ENCODE results near the gene RHOJ.
"Not testable (repeated sequence)": the region's sequence is repeated elsewhere in the genome, so short reads cannot be mapped to it uniquely, and the experiment has no call there.

RHOJ gene

DNA sequence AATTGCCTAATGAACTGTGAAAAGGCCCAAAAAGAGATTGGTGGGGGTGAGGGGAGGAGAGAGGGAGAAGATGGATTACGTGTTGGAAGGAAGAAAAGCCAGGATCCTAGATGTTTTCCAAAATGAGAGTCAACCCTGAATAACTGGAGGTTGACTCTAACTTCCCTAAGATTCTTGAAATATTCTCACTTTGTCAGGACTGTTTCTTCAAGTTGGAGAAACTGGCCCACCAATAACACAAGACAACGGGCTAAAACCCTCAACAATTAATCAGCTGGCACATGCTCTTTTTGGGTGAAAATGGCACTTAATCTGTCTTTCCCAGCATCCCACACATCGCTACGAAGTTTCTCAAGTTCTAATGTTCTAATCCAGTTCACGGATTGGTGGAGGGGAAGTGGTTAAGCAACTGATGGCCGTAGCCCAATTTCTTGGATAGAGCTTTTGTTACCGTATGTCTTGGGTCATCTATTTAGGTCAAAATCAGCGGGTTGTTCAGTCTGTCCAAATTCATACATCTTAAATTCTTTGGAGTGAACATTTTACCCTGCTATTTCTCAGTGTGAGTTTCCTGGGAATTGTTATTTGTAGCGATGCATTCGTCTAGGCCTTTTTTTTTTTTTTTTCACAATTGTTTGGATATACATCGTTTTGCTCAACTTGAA, 65.5 kb downstream of the RHOJ start:
- DNase-seq: no peak

DNA sequence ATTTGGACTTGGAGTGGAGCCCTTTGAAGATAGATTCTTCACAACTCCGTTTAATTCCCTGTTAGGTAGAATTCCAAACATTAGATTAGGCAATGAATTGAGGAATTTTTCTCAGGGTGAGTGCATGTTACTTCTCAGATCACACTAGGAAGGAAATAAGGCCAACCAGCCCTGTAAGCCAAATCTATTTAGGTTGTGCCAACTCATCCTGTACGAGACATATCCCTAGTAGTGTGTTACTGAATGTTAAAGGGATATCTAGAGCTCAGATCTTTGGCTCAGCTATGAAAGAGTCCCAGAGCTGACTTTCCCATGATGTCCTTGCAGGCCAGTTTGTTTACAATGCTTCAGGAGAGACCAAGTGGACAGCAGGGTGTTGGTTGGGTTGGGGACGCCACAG, 68.9 kb downstream of the RHOJ start:
- no peak for DNase-seq

DNA sequence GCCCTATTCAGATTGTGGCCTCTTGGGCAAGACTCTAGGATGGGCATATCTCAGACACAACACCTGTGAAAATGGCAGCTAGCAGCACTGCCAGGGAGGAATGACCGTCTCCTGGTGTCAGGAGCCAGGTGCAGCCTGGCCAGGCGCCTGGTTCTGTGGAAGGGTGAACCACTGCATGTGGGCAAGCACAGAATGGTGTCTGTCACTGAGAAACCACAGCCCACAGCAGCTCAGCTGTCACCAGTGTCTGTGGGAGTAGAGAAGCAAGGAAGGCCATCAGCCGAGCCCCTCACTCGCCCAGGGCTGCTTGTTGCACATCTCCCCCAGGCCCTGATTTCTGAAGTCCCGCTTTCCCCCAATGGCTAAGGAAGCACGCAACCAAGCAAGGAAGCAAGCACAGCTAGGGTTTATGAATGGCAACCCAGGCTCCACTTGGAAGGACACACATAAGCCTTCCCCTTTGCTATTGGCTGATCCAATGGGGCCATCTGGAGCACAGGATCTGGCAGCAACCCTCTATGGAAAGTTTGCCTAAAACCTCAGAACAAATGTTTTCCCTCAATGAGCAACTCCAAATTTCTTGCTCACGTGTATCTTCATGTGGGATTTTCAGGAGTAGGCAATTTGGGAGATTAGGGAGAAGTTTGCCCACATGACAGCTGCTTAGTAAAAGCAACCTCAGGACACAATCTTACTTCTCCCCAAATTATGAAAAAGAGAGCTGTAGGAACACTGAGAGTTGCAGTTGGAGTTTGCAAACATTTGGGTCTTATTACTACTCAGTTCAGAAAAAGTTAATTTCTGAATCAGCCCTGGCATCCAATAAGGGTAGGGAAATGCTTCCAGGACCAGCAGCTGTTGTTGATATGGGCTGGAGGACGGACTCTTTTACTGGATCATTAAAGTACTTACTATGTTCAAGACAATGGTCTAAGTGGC, 69.7 kb downstream of the RHOJ start:
- no peak for DNase-seq

DNA sequence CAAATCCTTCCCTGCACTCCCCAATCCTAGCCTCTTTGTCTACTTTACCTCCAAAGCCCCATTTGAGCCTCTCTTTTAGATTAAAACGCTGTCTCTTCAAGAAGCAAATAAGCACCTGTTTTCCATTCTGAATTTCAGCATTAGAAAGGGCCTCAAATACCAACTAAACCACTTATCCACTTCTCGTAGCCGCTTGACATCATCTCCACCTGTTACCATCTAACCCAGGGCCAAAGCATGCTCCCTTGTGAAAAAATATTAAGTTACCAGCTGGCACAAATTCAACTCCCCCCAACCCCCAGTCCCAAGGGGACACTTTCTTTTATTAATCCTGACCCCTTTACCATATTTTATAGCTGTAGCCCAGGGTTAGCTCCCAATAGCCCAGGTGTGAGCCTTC, 71.4 kb downstream of the RHOJ start:
- no peak for DNase-seq

DNA sequence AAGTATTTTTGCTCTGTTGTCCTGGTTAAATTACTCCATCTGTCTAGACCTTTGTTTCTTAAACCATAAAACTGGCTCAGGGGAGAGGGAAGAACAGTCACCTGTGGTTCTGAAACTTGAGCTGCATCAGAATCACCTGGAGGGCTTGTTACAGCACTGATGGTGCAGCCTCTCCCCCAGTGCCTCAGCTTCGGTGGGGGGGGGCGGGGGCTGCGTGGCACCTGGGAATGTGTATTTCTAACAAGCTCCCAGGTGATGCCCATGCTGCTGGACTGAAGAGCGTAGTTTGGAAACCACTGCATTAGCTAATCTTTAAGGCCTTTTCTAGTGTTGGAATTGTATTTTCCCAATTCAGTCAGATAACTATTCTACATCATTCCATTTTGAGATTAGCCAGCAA, 71.8 kb downstream of the RHOJ start:
- no peak for DNase-seq

DNA sequence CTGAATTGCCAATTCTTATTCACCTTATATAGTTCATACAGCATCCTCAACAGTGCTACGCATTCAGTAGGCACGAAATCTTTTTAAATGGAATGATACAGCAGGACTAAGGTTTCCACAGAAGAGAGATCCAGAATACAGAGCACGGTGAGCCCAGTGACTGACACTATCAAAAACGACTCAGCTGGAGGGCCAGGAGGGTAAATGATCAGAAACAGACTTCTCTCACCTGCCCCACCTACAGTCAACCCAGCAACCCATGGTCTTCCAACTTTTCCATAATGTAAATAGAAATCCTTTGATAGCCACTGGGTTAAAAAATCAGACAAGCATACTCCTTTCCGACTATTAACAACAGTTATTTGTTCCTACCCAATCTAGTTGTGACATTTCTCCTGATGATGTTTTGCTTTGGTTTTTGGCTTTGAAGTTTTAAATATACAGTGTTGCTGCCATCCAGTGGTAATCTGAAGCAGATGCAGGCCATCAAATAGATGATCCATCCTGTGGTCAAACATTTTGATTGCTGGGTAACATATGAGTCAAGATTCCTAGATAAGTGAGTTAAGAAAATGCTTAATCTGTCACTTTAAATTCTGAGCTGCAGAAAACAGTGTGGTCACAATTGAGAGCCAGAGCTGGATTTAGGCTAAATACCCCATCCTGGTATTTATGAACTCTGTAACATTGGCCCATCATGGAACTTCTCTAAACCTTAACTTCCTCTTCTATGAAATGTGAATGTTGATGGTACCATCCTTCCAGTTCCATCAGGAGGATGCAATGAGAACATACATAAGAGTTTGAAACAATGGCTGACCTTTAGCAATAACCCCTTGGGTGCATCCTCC, 72.5 kb downstream of the RHOJ start:
- no peak for DNase-seq

DNA sequence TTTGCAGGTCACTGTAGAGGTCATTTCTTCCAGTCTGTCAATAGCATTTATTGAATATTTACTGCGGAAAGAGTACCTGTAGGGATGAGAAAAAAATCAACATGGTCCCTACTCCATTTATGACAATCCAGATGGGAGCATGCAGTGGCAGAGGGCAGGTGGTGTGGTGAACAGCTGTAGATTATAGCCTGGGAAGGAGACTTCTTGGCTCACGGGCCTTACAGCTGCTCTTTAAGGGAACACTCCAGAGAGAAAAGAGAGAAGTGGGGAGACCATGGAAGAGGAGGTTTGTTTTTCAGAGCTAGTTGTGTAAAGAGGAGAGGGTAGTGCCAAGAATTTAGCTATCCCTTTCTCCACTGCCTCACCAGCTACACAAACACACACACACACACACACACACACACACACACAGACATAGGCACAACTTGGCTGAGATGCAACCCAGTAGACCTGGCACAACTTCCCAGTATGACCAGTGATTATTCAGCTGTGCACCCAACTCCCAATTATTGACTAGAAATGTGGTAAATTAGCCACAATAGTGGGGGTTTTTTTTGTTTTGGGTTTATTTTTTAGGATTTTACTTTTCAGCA, 73.4 kb downstream of the RHOJ start:
- no peak for DNase-seq

DNA sequence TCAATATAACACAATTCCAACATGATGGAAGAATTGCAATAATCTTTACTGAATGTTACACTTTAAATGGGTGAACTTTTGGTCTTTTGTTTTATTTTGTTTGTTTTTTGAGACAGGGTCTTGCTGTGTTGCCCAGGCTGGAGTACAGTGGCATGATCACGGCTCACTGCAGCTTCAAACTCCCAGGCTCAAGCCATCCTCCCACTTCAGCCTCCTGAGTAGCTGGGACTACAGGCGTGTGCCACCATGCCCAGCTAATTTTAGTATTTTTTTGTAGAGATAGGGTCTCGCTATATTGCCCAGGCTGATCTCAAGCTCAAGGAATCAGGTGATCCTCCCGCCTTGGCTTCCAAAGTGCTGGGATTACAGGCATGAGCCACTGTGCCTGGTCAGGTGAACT, 75.7 kb downstream of the RHOJ start:
- DNase-seq: not testable (repeated sequence)

DNA sequence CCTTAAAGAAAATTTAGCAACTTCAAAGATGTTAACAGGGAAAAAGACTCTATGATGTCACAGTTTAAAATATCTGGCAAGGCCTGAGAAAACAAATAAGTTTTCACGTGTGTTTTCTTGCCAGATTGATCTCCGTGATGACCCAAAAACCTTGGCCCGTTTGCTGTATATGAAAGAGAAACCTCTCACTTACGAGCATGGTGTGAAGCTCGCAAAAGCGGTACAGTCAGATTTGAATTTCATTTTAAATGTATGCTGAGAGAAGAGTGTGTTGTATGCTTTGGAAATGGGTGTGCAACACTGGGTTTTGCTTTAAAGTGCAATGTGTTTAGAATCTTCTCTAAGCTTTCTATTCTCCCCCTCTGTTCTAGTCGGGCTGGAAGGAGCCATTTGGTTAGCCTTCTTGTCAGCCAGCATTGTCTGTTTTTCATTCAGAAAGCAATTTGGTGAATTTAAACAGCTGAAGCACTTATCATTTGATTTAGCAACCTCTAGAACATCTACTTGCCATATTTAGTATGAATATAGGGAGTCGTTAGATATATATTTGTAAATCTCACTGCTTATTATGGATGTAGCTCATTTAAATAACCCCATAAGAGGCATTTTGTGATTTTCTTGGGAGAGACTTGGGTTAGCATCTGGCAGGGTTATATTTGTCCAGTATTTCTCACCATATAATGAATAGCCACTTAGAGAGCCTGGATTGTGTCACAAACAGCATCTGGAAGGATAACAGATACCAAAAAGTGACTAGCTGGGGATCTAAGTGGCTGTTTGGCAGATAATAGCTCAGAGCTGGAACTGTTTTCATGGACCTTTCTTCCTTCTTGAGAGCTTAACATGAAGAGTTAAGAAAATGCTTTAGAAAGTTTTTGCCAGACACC, 79.0 kb downstream of the RHOJ start:
- no peak for DNase-seq

DNA sequence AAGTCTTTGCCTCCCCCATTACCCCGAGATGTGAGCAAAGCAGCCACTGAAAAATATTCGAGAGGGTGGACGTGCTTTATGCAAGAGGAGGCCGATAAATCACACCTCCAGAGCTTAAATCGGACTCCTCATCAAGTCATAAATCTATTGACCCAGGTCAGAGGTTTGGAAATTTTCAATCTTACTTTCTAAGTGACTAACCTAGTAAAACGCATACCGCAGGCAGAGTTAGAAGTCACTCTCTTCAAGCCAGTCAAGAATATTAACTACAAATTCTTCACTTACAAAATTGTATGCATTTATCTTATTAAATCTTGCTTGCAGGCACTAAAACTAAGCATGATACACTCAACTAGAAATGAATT, 79.6 kb downstream of the RHOJ start:
- DNase-seq: no peak

DNA sequence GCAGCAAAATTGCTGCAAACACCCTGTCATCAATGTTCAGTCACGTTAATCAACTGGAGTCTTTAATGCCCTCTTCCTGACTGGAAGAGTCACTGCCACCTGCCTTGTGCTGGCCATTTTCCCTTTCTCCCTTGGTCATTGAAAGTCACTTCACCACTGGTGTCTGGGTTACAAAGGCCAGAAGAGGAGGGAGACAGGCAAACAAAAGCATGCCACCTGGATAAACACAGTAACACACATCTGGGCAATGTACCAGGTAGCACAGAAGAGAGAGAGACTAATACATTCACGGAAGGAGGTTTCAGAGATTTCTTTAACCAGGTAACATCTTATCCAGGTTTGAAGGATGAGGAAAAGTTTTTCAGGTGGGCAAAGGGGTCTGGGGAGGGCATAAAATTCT, 81.8 kb downstream of the RHOJ start:
- no peak for DNase-seq

DNA sequence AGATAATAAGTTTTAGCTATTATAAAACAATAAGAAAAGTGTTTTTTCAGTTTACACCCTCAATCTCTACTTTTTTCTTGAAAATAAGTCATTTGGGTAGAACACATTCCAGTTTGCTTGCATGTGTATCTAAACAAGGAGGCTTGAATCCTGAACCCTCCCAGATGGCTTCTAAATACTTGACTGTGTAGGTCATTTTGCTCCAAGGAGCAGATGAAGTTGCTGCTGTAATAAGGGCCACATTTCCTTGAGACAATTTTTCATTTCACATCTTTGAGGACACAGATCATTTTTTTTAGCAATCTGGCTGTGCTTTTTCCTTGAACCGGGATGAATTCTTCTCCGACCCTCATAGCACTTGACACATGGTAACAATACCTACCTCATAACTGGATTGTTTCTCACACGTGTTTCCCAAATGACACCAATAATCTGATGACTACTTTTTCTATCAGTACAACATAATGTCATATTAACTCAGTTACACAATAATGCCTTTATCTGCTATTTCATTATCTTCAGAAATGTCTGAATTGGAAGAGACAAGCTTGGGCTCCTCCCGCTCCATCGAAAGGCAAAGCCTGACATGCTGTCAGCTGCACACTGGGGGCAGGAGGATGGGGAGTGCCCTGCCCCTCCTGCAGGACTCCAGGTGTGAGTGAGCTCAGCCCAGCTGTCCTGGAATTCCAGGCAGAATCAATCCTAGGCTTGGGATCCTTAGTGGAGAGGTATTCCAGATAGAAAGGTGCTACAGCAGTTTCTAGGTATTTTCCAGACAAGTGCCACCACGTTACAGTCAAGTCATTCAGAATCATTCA, 83.6 kb downstream of the RHOJ start:
- no peak for DNase-seq

DNA sequence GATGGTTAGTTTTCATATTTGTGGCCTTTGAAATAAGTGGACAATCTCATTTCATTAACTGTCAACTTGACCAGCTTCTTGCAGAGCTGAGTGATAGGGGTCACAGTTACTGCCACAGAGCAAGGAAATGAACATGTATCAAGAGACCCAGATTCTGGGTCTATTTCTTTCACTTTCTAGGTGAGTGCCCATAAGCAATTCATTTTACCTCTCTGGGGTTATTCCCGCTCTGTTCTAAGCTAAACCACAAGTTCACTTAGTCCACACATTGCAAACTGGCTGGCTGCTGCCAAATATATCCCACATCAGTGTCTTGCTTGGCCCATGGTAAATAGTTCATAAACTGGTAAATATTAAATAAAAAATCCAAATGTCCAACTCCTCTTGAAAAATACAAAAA, 84.6 kb downstream of the RHOJ start:
- no peak for DNase-seq

DNA sequence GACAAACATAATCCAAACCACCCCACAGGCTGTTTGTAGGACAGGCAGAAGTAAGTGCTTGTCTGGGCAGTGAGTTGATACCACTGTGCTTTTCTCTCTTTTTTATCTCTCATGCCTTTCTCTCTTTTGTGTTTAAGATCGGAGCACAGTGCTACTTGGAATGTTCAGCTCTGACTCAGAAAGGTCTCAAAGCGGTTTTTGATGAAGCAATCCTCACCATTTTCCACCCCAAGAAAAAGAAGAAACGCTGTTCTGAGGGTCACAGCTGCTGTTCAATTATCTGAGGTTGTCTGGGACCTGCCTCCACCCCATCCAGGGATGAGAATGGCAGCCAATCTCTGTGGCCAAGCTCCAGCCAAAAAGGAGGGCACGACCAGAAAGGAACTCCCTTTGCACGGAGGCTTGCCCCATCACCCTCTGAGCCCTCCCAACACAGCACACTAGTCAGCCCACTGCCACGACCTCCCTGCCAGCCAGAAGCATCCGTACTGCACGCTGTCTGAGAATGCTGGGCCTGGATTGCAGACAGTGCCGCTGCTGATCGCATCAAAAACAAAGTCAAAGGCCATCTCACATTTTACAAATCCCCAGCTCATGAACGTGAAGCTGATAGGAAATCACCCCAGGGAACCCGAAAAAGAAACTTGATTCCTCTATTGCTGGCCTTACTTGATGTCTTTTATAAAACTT, 86.6 kb downstream of the RHOJ start:
- no peak for DNase-seq

DNA sequence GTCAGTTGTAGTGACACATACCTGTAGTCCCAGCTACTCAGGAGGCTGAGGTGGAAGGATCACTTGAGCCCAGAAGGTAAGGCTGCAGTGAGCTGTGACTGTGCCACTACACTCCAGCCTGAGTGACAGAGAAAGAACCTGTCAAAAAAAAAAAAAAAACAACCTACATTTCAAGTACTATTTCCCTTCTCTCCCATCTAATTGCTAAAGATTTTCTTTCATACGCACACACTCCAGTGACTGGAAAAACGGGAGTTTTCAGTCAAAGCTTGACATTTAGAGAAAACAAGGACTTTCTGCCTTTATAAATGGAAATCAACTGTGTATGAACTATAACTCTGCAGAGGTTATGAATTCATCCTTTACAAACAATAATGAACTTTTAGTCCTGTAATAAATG, 88.6 kb downstream of the RHOJ start:
- no peak for DNase-seq

DNA sequence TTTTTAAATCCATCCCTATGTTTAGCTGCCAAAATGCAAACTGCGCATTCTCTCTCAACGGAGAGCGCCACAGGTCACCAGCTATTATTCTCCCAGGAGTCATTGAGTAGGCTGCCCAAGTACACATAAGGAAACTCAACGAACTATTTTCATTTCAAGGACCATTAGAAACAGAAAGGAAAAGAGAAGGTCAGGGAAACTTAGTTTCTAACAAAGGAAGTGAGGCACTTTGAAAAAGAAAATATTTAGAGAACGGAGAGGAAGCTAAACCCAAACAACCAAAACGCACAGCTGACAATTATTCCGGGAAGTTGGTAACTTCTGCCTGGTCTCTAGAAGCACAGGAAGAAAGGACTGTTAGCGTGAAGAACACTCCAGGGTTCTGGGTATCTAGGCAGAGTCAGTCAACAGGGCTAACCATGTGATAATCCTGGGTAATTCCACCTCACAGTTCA, 91.0 kb downstream of the RHOJ start:
- DNase-seq: no peak

DNA sequence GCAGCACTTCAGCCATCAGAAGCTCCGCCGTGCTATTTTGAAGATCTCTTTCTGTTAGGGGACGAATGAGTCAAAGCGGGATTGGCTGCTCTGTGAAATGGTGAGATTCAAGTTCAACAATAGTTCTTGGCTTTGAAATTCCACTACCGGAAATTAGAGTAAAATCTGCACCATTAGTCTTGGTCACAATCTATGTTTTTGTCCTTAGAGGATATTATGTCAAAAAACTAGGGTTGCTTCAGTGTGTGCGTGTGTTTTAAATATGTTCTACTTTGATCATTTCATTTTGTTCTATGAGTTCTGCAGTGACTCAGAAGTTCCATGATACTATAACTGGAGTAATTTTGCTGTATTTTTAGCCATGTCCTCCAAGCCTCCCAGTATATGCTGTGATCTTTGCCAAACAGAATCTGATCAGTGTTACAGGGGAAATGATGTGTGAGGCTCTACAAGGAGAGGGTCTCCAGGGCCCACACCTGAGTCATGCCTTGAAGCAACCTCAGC, 91.9 kb downstream of the RHOJ start:
- DNase-seq: no peak

DNA sequence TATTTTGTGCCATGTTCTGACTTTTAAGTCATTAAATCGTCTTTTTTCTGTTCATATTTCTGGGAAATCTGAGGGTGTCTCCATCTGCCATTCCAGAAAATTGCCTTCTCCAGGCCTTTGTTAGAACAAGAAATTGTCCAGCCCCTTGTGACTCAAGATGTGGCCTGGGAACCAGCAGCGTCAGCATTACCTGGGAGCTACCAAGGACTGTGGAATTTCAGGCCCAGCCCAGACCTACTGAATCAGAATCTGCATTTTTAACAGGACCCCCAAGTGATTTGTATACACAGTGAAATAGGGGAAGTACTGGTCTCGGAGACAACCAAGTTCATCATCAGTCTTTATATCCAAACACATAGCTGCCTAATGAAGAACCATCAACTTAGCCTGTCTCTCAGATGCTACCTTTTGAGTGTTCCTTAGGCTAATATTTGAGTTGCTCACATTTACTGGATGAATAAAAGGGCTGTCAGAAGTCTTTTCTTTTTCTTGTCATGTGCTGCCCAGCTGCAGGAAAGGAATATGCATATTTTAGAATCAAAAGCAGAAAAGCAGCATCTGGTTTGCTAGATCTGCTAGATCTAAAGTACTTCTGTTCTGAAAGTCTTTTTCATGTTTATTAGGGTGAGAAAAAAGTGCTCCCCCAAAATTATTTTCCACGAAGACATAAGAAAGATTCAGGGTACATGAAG, 93.3 kb downstream of the RHOJ start:
- DNase-seq: no peak

DNA sequence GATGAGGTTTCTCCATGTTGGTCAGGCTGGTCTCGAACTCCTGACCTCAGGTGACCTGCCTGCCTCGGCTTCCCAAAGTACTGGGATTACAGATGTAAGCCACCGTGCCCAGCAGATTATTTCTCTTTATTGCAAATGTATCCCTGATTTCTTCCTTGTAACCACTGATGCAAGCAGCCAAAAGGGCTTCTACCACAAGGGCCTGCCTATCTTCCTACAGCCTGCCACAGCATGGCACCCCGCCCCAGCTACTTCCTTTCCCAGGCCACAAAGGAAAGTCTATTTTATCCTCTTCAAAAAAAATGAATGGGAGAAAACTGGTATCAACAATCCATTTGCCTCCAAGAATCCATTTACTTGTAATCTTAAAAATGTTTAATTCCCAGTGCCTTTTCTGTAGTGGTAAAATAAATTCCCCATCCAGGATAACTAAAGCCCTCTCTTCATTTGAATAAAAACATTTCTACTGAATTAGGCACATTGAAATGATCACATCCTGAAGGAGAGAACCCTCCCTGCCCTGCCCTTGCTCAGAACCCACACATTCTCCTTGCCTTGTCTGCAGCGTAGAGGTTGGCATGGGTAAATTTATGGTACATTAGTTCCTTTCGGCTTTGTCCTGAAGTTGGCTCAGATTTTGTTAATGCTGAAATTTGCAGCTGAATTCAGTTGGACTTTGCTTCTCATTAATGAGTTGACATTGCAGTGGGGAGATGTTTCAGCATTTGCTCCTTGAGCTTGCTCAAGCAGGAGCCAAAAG, 95.3 kb downstream of the RHOJ start:
- DNase-seq: no peak
